B cell (primary cell): ENCODE measurements around the gene RAD9A. TPM values are rescaled to one million over a fixed set of nuclear protein-coding genes. Genes with fewer than 3 reads are reported as not detected.

ENCODE experiments used
- ATAC-seq: fragments of 200-7000 bp; cut with Tn5 transposase; one replicate; pipeline ENCODE4 v1.10.0; 2021; ENCODE audit warnings: low read depth, mild to moderate bottlenecking, moderate number of reproducible peaks, moderate library complexity
- CTCF ChIA-PET: fragments of 350-600 bp; sonication (Branson Sonifier 250); formaldehyde crosslinking; loops from one replicate; lab custom pipeline; 2021; ENCODE audit warnings: antibody characterized with exemption, inconsistent platforms; lab: Charles Lee
- POLR2A ChIA-PET: fragments of 350-600 bp; sonication (Branson Sonifier 250); formaldehyde crosslinking; loops from one replicate; lab custom pipeline; 2021; ENCODE audit warnings: antibody characterized with exemption; lab: Charles Lee
- DNase-seq: peaks from one replicate; pipeline ENCODE4 v3.0.0; 2013
- H2AFZ ChIP-seq: 2 replicates; pipeline ENCODE4 v1.6.1; 2012; ENCODE audit warnings: mild to moderate bottlenecking, low read depth, low read length; ENCODE audit not compliant: insufficient read depth, poor library complexity, severe bottlenecking
- H3K27ac ChIP-seq, 2 donors: 1 replicate in 1 of 2; 2 replicates in 1 of 2; pipeline ENCODE4 v1.5.1; 2012 to 2013; ENCODE audit warnings: low read length in 2 of 2, mild to moderate bottlenecking in 2 of 2, moderate library complexity in 1 of 2
- H3K27me3 ChIP-seq, 4 experiments: fragments of 200-600 bp in 1 of 4; sonication (generic) in 1 of 4; replicated peaks in 1 of 4; 1 replicate in 2 of 4; 2 replicates in 2 of 4; pipeline versions ENCODE4 v1.6.1 to v1.7.0; 2013 to 2016; ENCODE audit warnings: low read length in 3 of 4, mild to moderate bottlenecking in 2 of 4, mixed read lengths in 1 of 4, moderate library complexity in 1 of 4; ENCODE audit not compliant: insufficient read depth in 4 of 4, control insufficient read depth in 3 of 4; ENCODE audit errors: control extremely low read depth in 1 of 4
- H3K36me3 ChIP-seq, 2 experiments: replicated peaks in 1 of 2; 1 replicate in 1 of 2; 2 replicates in 1 of 2; pipeline versions ENCODE4 v1.6.1 to v1.7.1; 2013; ENCODE audit warnings: low read length in 1 of 2; ENCODE audit not compliant: insufficient read depth in 2 of 2, control insufficient read depth in 1 of 2; ENCODE audit errors: control extremely low read depth in 1 of 2, extremely low read depth in 1 of 2
- H3K4me1 ChIP-seq, 2 donors: fragments of 200-600 bp in 1 of 2; sonication (generic) in 1 of 2; 1 replicate in 1 of 2; 2 replicates in 1 of 2; pipeline versions ENCODE4 v1.5.1 to v1.6.1; 2013 to 2017; ENCODE audit warnings: low read length in 2 of 2; ENCODE audit not compliant: control insufficient read depth in 2 of 2, insufficient read depth in 2 of 2
- H3K4me2 ChIP-seq: replicated peaks from 2 replicates; pipeline ENCODE3; 2012; ENCODE audit warnings: mild to moderate bottlenecking, low read depth, low read length; ENCODE audit not compliant: poor library complexity, severe bottlenecking
- H3K4me3 ChIP-seq, 5 experiments: fragments of 200-600 bp in 1 of 5; sonication (generic) in 1 of 5; 1 replicate in 3 of 5; 2 replicates in 2 of 5; pipeline versions ENCODE4 v1.5.1 to v1.7.0; 2011 to 2016; ENCODE audit warnings: low read length in 4 of 5, mild to moderate bottlenecking in 4 of 5, low read depth in 2 of 5, control low read depth in 1 of 5, moderate library complexity in 1 of 5; ENCODE audit not compliant: insufficient read depth in 1 of 5; ENCODE audit errors: control extremely low read depth in 1 of 5, extremely low read depth in 1 of 5
- H3K79me2 ChIP-seq: fragments of 200-600 bp; sonication (generic); one replicate; pipeline ENCODE4 v1.6.0; 2016; ENCODE audit warnings: low read length; ENCODE audit not compliant: control insufficient read depth, insufficient read depth
- H3K9ac ChIP-seq: fragments of 200-600 bp; sonication (generic); 2 replicates; pipeline ENCODE4 v1.6.1; 2017; ENCODE audit warnings: mild to moderate bottlenecking, low read length, moderate library complexity
- H3K9me3 ChIP-seq, 3 donors: one replicate each; pipeline versions ENCODE4 v1.6.1 to v1.7.1; 2013; ENCODE audit warnings: low read length in 2 of 3; ENCODE audit not compliant: control insufficient read depth in 2 of 3, insufficient read depth in 1 of 3; ENCODE audit errors: control extremely low read depth in 1 of 3
- H4K20me1 ChIP-seq: 2 replicates; pipeline ENCODE4 v1.6.0; 2012; ENCODE audit warnings: mild to moderate bottlenecking, low read length; ENCODE audit not compliant: insufficient read depth, control insufficient read depth, poor library complexity, severe bottlenecking
- H3K27ac Mint-ChIP-seq: one replicate; pipeline ENCODE4 v1.8.0; 2021; ENCODE audit warnings: mixed read lengths
- H3K27me3 Mint-ChIP-seq: one replicate; pipeline ENCODE4 v1.8.0; 2021; ENCODE audit warnings: mixed read lengths
- H3K4me1 Mint-ChIP-seq: one replicate; pipeline ENCODE4 v1.8.0; 2021; ENCODE audit warnings: mixed read lengths
- H3K4me3 Mint-ChIP-seq: one replicate; pipeline ENCODE4 v1.8.0; 2021; ENCODE audit warnings: mixed read lengths
- H3K9me3 Mint-ChIP-seq: one replicate; pipeline ENCODE4 v1.8.0; 2022; ENCODE audit warnings: mixed read lengths; ENCODE audit not compliant: insufficient read depth
- CTCF ChIP-seq: fragments of 200-600 bp; IDR thresholded peaks from one replicate; pipeline ENCODE4 v1.8.0; 2022; ENCODE audit warnings: antibody characterized with exemption, mild to moderate bottlenecking
- EZH2 ChIP-seq: IDR thresholded peaks from 2 replicates; pipeline ENCODE4 v1.6.1; 2012; ENCODE audit warnings: borderline replicate concordance, low read depth, mild to moderate bottlenecking, moderate library complexity, low read length; ENCODE audit not compliant: insufficient read depth, poor library complexity, severe bottlenecking
- WGBS: methylation state at CpG from one replicate; pipeline ENCODE4 v1.1.5; 2013; ENCODE audit warnings: missing lambda C conversion rate; ENCODE audit not compliant: insufficient coverage; 5-methylcytosine and 5-hydroxymethylcytosine counted together
- intact Hi-C: fragments of 100-400 bp; cut with micrococcal nuclease; formaldehyde crosslinking; loops from one replicate; pipeline ENCODE4 v1.10.0; 2022
- polyA plus RNA-seq: library from polyadenylated mRNA; depleted of rRNA; stranded (reverse); fragments of >200 nt; gene quantifications from 2 replicates; pipeline ENCODE4 v1.2.3, GENCODE V29; 2012
- total RNA-seq, 2 donors: library from RNA; stranded (reverse); fragments of 120-200 nt in 1 of 2; gene quantifications; 1 replicate in 1 of 2; 2 replicates in 1 of 2; pipeline versions ENCODE4 v1.2.3 to v1.2.4, GENCODE V29; 2013 to 2022

The RAD9A gene
- total and polyA plus RNA-seq, 2 donors (not counting 1 experiment from before 2014, with no cell fraction given): 50.6 to 76.8 TPM

GRCh38 chr11:67428052-67429001 is 36.5 kb downstream of the RAD9A start, which contains the start of gene RPS6KB2:
RPS6KB2 (plus strand) TSS chr11:67428494; CDS start chr11:67428546, 52 bp downstream.
- peaks cover 55% of the 10 kb centered on the region for H3K79me2 ChIP-seq
- H3K9me3 ChIP-seq: no peaks in the 10 kb centered on the region
- DNase-seq: peak; percentile 98
- ChIA-PET CTCF (interaction anchor here (0.5 to 4.4 kb wide), 13 partner anchors 8 to 108 kb away, joined by 3 to 17 read pairs (median 3); partner anchors contain the start of genes AIP, PPP1CA, PTPRCAP and TBC1D10C), POLR2A (interaction anchor here (0.6 to 8.3 kb wide), 17 partner anchors 9 to 188 kb away, joined by 3 to 72 read pairs (median 4); partner anchors contain the start of genes POLD4, PPP1CA, PTPRCAP and RAD9A)
- H3K9ac ChIP-seq: peak within 1 kb of the TSS; percentile 89
- H3K4me3 Mint-ChIP-seq: peak within 1 kb of the TSS; percentile 99
- 0% methylated on average over 60 of the region's 68 CpGs for WGBS
- TF ChIP-seq CTCF (no peak), EZH2 (no peak)
- H3K4me1 Mint-ChIP-seq: peaks cover 42% of the 10 kb centered on the region
- peaks cover 14 to 47% of the 10 kb centered on the region in 2 donors for H3K4me1 ChIP-seq
- intact Hi-C loops: loop anchor here (1.0 kb wide), 7 partner anchors 8 to 54 kb away; partner anchors contain the start of genes RAD9A and TMEM134
- peaks cover 48% of the 10 kb centered on the region for H4K20me1 ChIP-seq
- H3K4me3 ChIP-seq: peak within 1 kb of the TSS; percentile 82 to 95 (median 91)
- no peaks in the 10 kb centered on the region for H3K27me3 Mint-ChIP-seq
- ATAC-seq: peak; percentile 86
- no peaks in the 10 kb centered on the region for H3K27me3 ChIP-seq
- H3K36me3 ChIP-seq: peaks cover 0 to 26% of the 10 kb centered on the region in 2 experiments
- peak within 1 kb of the TSS; percentile 96 for H3K27ac Mint-ChIP-seq
- peak within 1 kb of the TSS; percentile 92 for H3K4me2 ChIP-seq
- H3K27ac ChIP-seq: peak within 1 kb of the TSS; percentile 70 to 92
- peak within 1 kb of the TSS; percentile 90 for H2AFZ ChIP-seq
- no peaks in the 10 kb centered on the region for H3K9me3 Mint-ChIP-seq
